HG02759 (cell line): ENCODE measurements around the gene ARHGAP22.

Experiments
- ATAC-seq: cut with Tn5 transposase; IDR thresholded peaks from one replicate; pipeline ENCODE4 v1.9.1; 2021; ENCODE audit warnings: mild to moderate bottlenecking, moderate library complexity; ENCODE audit not compliant: unreplicated experiment

Gene ARHGAP22

GRCh38 chr10:48466611-48467240 is 138.1 kb downstream of the ARHGAP22 start:
- ATAC-seq: no peak

GRCh38 chr10:48465860-48466521 is 138.9 kb downstream of the ARHGAP22 start:
- ATAC-seq: no peak

GRCh38 chr10:48464871-48465736 is 139.8 kb downstream of the ARHGAP22 start:
- ATAC-seq: no peak

- no peak for ATAC-seq
Measured at GRCh38 chr10:48464121-48464870, 140.6 kb downstream of the ARHGAP22 start.

GRCh38 chr10:48463318-48464003 is 141.4 kb downstream of the ARHGAP22 start:
- ATAC-seq: no peak

- ATAC-seq: no peak
Measured at GRCh38 chr10:48462482-48463020, 142.3 kb downstream of the ARHGAP22 start.

- no peak for ATAC-seq
Measured at GRCh38 chr10:48461623-48462481, 143.0 kb downstream of the ARHGAP22 start.

GRCh38 chr10:48460182-48460581 is 144.7 kb downstream of the ARHGAP22 start:
- no peak for ATAC-seq

GRCh38 chr10:48459270-48460150 is 145.4 kb downstream of the ARHGAP22 start:
- no peak for ATAC-seq

- no peak for ATAC-seq
Measured at GRCh38 chr10:48458662-48459048, 146.2 kb downstream of the ARHGAP22 start.

- no peak for ATAC-seq
Measured at GRCh38 chr10:48457949-48458661, 146.8 kb downstream of the ARHGAP22 start.

- ATAC-seq: no peak
Measured at GRCh38 chr10:48456808-48457761, 147.8 kb downstream of the ARHGAP22 start.

- ATAC-seq: no peak
Measured at GRCh38 chr10:48456361-48456804, 148.5 kb downstream of the ARHGAP22 start.

- no peak for ATAC-seq
Measured at GRCh38 chr10:48455392-48456151, 149.3 kb downstream of the ARHGAP22 start.

GRCh38 chr10:48455055-48455391 is 149.8 kb downstream of the ARHGAP22 start:
- no peak for ATAC-seq
